ENCODE measurements around the gene HVCN1. TPM values are rescaled to one million over a fixed set of nuclear protein-coding genes. Genes with fewer than 3 reads are reported as not detected.

Gene HVCN1
- total RNA-seq, 1 donor: 8.6 TPM

GRCh38 chr12:110622582-110622981 lies 66.3 kb downstream of the HVCN1 start:
- DNase-seq (ENCODE audit: low read depth in 2 of 3, low spot score in 2 of 3): no peak

- DNase-seq (ENCODE audit: low read depth in 2 of 3, low spot score in 2 of 3): peak in 2 of 3 donors; percentile 31 to 32
Measured at GRCh38 chr12:110619534-110619953, 69.4 kb downstream of the HVCN1 start.

- no peak for DNase-seq (ENCODE audit: low read depth in 2 of 3, low spot score in 2 of 3)
Measured at GRCh38 chr12:110616471-110617115, 72.3 kb downstream of the HVCN1 start.

GRCh38 chr12:110615171-110615570 lies 73.7 kb downstream of the HVCN1 start:
- DNase-seq (ENCODE audit: low read depth in 2 of 3, low spot score in 2 of 3): no peak

- peak; percentile 76 to 94 (median 92) for DNase-seq (ENCODE audit: low read depth in 2 of 3, low spot score in 2 of 3)
Measured at GRCh38 chr12:110613771-110614684, 74.9 kb downstream of the HVCN1 start, which contains the start of gene TCTN1. TSS of gene TCTN1 (plus strand) at chr12:110614129. CDS start at chr12:110614183, 54 bp downstream.

- no peak for DNase-seq (ENCODE audit: low read depth in 2 of 3, low spot score in 2 of 3)
Measured at GRCh38 chr12:110613071-110613770, 75.7 kb downstream of the HVCN1 start.

- no peak for DNase-seq (ENCODE audit: low read depth in 2 of 3, low spot score in 2 of 3)
Measured at GRCh38 chr12:110606253-110606611, 82.7 kb downstream of the HVCN1 start.

- DNase-seq (ENCODE audit: low read depth in 2 of 3, low spot score in 2 of 3): peak in 2 of 3 donors; percentile 61 to 72
Measured at GRCh38 chr12:110602085-110602814, 86.7 kb downstream of the HVCN1 start.

- DNase-seq (ENCODE audit: low read depth in 2 of 3, low spot score in 2 of 3): peak in 2 of 3 donors; percentile 47 to 79
Measured at GRCh38 chr12:110600254-110600653, 88.7 kb downstream of the HVCN1 start.

- DNase-seq (ENCODE audit: low read depth in 2 of 3, low spot score in 2 of 3): no peak
Measured at GRCh38 chr12:110599334-110599733, 89.6 kb downstream of the HVCN1 start.

Small RNAs within 50 kb of the gene (small RNA-seq; reads per million reads assigned to genes)
- not detected for gene RN7SL387P

Other genes starting within 250 kb of the HVCN1 start
- gene ARPC3, start 238.8 kb downstream of the HVCN1 start, total RNA-seq: 141 TPM
- gene GPN3, start 220.9 kb downstream of the HVCN1 start, total RNA-seq: 11.3 TPM
- gene FAM216A, start 220.3 kb downstream of the HVCN1 start, total RNA-seq: 39.9 TPM
- gene VPS29, start 187.0 kb downstream of the HVCN1 start, total RNA-seq: 22.9 TPM
- gene RAD9B, start 186.8 kb downstream of the HVCN1 start, total RNA-seq: 0.54 TPM
- gene PPTC7, start 105.8 kb downstream of the HVCN1 start, total RNA-seq: 15.9 TPM
- 14.0 TPM for gene TCTN1, start 75.0 kb downstream of the HVCN1 start, total RNA-seq
- gene PPP1CC, start 53.8 kb upstream of the HVCN1 start, total RNA-seq: 45.8 TPM
- gene CCDC63, start 157.9 kb upstream of the HVCN1 start, total RNA-seq: not detected
- not detected for gene MYL2, start 231.5 kb upstream of the HVCN1 start, total RNA-seq

Data from hematopoietic multipotent progenitor cell (in vitro differentiated cells).